Ishikawa (cell line): ENCODE results near the gene OXA1L.

Source experiments
- CEBPB ChIP-seq: IDR thresholded peaks from 2 replicates; pipeline ENCODE4 v1.6.1; 2012
- CREB1 ChIP-seq: IDR thresholded peaks from 2 replicates; pipeline ENCODE4 v1.6.1; 2012; ENCODE audit warnings: low read depth
- EGR1 ChIP-seq: IDR thresholded peaks from 2 replicates; pipeline ENCODE4 v1.6.1; 2012
- EP300 ChIP-seq: IDR thresholded peaks from 2 replicates; pipeline ENCODE4 v1.6.1; 2012; ENCODE audit warnings: borderline replicate concordance
- FOXM1 ChIP-seq: IDR thresholded peaks from 2 replicates; pipeline ENCODE4 v1.6.1; 2012; ENCODE audit warnings: low read depth, borderline replicate concordance
- MAX ChIP-seq: IDR thresholded peaks from 2 replicates; pipeline ENCODE4 v1.6.1; 2012
- NFIC ChIP-seq: IDR thresholded peaks from 2 replicates; pipeline ENCODE4 v1.6.1; 2012
- RAD21 ChIP-seq: IDR thresholded peaks from 2 replicates; pipeline ENCODE4 v1.6.1; 2012; ENCODE audit warnings: low read depth
- REST ChIP-seq: IDR thresholded peaks from 2 replicates; pipeline ENCODE4 v1.6.1; 2012; ENCODE audit warnings: low read depth, mild to moderate bottlenecking
- TAF1 ChIP-seq: IDR thresholded peaks from 2 replicates; pipeline ENCODE4 v1.6.1; 2012; ENCODE audit warnings: low read depth, mild to moderate bottlenecking
- TCF12 ChIP-seq: IDR thresholded peaks from 2 replicates; pipeline ENCODE4 v1.6.1; 2012; ENCODE audit warnings: low read depth
- TEAD4 ChIP-seq: IDR thresholded peaks from 2 replicates; pipeline ENCODE4 v1.6.1; 2012
- USF1 ChIP-seq: IDR thresholded peaks from 2 replicates; pipeline ENCODE4 v1.6.1; 2012
- YY1 ChIP-seq: IDR thresholded peaks from 2 replicates; pipeline ENCODE4 v1.6.1; 2012; ENCODE audit warnings: low read depth
- ZBTB7A ChIP-seq: IDR thresholded peaks from 2 replicates; pipeline ENCODE4 v1.6.1; 2012; ENCODE audit warnings: low read depth

OXA1L gene

GRCh38 chr14:22803687-22803974 is 37.1 kb downstream of the OXA1L start:
- TF ChIP-seq NFIC (no peak), EGR1 (no peak), CEBPB (no peak), REST (no peak), RAD21 (no peak), CREB1 (no peak), ZBTB7A (no peak)

- no peak for TF ChIP-seq TAF1
- peak; percentile 53; the same call in 1 of the 2 replicates for TF ChIP-seq TEAD4
Measured at GRCh38 chr14:22807432-22808087, 41.1 kb downstream of the OXA1L start.

- TF ChIP-seq EGR1 (no peak), TAF1 (no peak), REST (no peak), ZBTB7A (no peak), YY1 (no peak), CEBPB (no peak), MAX (no peak), USF1 (no peak), CREB1 (no peak), FOXM1 (no peak), TEAD4 (no peak), TCF12 (no peak), RAD21 (no peak), EP300 (no peak), NFIC (no peak)
Measured at GRCh38 chr14:22808388-22809209, 42.1 kb downstream of the OXA1L start.

GRCh38 chr14:22811722-22812121 is 45.2 kb downstream of the OXA1L start:
- TF ChIP-seq EGR1 (no peak), EP300 (no peak), CREB1 (no peak), MAX (no peak), NFIC (no peak), TAF1 (no peak), ZBTB7A (no peak), TEAD4 (no peak), FOXM1 (no peak), TCF12 (no peak), REST (no peak), RAD21 (no peak), YY1 (no peak)

GRCh38 chr14:22812744-22813143 is 46.3 kb downstream of the OXA1L start:
- TF ChIP-seq MAX: no peak
- no peak for TF ChIP-seq RAD21
- no peak for TF ChIP-seq FOXM1
- TF ChIP-seq REST: no peak
- TF ChIP-seq TCF12: no peak
- TF ChIP-seq ZBTB7A: no peak
- no peak for TF ChIP-seq USF1
- TF ChIP-seq YY1: no peak
- TF ChIP-seq CREB1: no peak
- no peak for TF ChIP-seq TAF1
- no peak for TF ChIP-seq TEAD4
- no peak for TF ChIP-seq EGR1
- no peak for TF ChIP-seq CEBPB
- no peak for TF ChIP-seq EP300
- TF ChIP-seq NFIC: no peak
